Parathyroid adenoma (tissue), 2 donors: Measurements from ENCODE around the gene EME1.

Experiments used
- H2AFZ ChIP-seq: fragments of 300-600 bp; sonication (generic); one replicate; pipeline ENCODE4 v1.7.0; 2017; ENCODE audit warnings: antibody characterized with exemption, mild to moderate bottlenecking
- H3K27ac ChIP-seq: fragments of 300-600 bp; sonication (generic); one replicate; pipeline ENCODE4 v1.7.0; 2017
- H3K27me3 ChIP-seq: fragments of 300-600 bp; sonication (generic); one replicate; pipeline ENCODE4 v1.7.0; 2017; ENCODE audit warnings: low read length; ENCODE audit not compliant: control insufficient read depth, insufficient read depth
- H3K36me3 ChIP-seq: fragments of 300-600 bp; sonication (generic); one replicate; pipeline ENCODE4 v1.7.0; 2017; ENCODE audit warnings: low read length; ENCODE audit not compliant: control insufficient read depth, insufficient read depth
- H3K4me1 ChIP-seq: fragments of 300-600 bp; sonication (generic); one replicate; pipeline ENCODE4 v1.7.0; 2017; ENCODE audit warnings: control low read depth
- H3K4me2 ChIP-seq: fragments of 300-600 bp; sonication (generic); one replicate; pipeline ENCODE4 v1.7.0; 2017; ENCODE audit warnings: low read length
- H3K4me3 ChIP-seq: fragments of 300-600 bp; sonication (generic); one replicate; pipeline ENCODE4 v1.7.0; 2017; ENCODE audit warnings: low read depth, low read length
- H3K79me2 ChIP-seq: fragments of 300-600 bp; sonication (generic); one replicate; pipeline ENCODE4 v1.7.0; 2017; ENCODE audit warnings: control low read depth
- H3K9ac ChIP-seq: fragments of 300-600 bp; sonication (generic); one replicate; pipeline ENCODE4 v1.7.0; 2017; ENCODE audit warnings: mild to moderate bottlenecking
- H3K9me3 ChIP-seq: fragments of 300-600 bp; sonication (generic); one replicate; pipeline ENCODE4 v1.7.0; 2017; ENCODE audit warnings: low read length; ENCODE audit not compliant: control insufficient read depth
- TF ChIP-seq, protein P1 (sequence below): fragments of 300-600 bp; sonication (generic); IDR thresholded peaks from one replicate; pipeline ENCODE4 v1.7.0; 2017; ENCODE audit warnings: antibody characterized with exemption, mild to moderate bottlenecking
- donor health status: primary hyperparathyroidism.

The EME1 gene

DNA sequence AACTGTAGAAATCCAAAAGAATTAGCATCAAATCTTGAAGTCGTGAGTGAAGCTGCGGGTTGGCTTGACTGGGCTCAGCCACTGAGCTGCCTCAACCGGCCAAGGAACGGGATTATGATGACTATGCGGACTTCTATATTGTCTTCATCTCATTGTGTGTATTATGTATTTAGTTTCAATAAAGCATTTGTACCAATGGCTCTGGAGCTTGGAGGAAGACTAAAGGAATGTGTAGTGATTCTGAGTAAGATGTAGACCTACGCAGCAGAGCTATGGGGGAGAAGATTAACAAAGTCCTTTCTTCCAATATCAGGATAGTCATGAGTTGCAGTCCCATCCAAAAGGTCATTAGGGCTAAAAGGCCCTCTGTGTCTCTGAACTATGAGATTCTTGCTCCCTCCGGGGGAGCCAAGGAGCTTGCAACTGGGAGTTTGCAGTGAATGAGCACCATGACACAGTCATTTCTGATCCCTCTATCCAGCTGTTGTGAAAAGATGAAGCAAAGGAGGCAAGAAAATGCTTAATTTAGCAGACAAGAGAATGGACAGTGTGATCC, 8.3 kb downstream of the EME1 start:
- Histone ChIP-seq H3K4me1 (peaks cover 12% of the 10 kb centered on the region), H2AFZ (no peak overlapping the region), H3K4me2 (no peak overlapping the region), H3K9me3 (no peaks in the 10 kb centered on the region), H3K79me2 (no peaks in the 10 kb centered on the region), H3K27me3 (no peaks in the 10 kb centered on the region), H3K36me3 (no peaks in the 10 kb centered on the region), H3K27ac (no peak overlapping the region), H3K9ac (no peak overlapping the region), H3K4me3 (no peak overlapping the region)
- TF ChIP-seq, protein P1, sequence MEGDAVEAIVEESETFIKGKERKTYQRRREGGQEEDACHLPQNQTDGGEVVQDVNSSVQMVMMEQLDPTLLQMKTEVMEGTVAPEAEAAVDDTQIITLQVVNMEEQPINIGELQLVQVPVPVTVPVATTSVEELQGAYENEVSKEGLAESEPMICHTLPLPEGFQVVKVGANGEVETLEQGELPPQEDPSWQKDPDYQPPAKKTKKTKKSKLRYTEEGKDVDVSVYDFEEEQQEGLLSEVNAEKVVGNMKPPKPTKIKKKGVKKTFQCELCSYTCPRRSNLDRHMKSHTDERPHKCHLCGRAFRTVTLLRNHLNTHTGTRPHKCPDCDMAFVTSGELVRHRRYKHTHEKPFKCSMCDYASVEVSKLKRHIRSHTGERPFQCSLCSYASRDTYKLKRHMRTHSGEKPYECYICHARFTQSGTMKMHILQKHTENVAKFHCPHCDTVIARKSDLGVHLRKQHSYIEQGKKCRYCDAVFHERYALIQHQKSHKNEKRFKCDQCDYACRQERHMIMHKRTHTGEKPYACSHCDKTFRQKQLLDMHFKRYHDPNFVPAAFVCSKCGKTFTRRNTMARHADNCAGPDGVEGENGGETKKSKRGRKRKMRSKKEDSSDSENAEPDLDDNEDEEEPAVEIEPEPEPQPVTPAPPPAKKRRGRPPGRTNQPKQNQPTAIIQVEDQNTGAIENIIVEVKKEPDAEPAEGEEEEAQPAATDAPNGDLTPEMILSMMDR, result no peak

GRCh38 chr17:50381920-50382319, 8.9 kb downstream of the EME1 start:
- no peak overlapping the region for H2AFZ ChIP-seq
- H3K79me2 ChIP-seq, result no peaks in the 10 kb centered on the region
- TF ChIP-seq, protein P1, result no peak
- no peaks in the 10 kb centered on the region for H3K9me3 ChIP-seq
- H3K27ac ChIP-seq, result peak overlapping the region; percentile 19
- peaks cover 12% of the 10 kb centered on the region for H3K4me1 ChIP-seq
- H3K36me3 ChIP-seq, result no peaks in the 10 kb centered on the region
- H3K27me3 ChIP-seq, result no peaks in the 10 kb centered on the region
- peak overlapping the region; percentile 55 for H3K4me2 ChIP-seq
- no peak overlapping the region for H3K9ac ChIP-seq
- H3K4me3 ChIP-seq, result peak overlapping the region; percentile 17

DNA sequence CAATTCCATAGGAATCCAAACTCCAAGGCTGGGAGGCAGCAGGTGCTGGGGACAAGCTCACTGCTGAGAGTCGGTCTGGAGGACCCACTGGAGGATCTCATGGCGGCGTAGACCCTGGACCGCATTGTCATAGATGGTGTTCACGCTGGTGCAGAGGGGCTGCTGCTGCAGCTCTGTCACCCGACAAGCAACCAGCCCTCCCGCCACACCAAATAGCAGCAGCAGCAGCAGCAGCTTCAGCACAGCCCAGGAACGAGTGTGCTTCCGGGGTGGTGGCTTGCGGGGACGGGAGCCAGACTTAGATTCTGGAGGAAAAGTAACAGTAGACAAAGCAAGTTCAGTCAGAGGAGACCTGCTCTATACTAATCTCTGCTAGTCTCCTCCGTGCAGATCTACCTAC, 9.9 kb downstream of the EME1 start:
- H3K36me3 ChIP-seq, result no peaks in the 10 kb centered on the region
- no peak overlapping the region for H3K9ac ChIP-seq
- H2AFZ ChIP-seq, result no peak overlapping the region
- H3K4me3 ChIP-seq, result no peak overlapping the region
- H3K27me3 ChIP-seq, result no peaks in the 10 kb centered on the region
- TF ChIP-seq, protein P1, result no peak
- H3K4me2 ChIP-seq, result no peak overlapping the region
- H3K79me2 ChIP-seq, result no peaks in the 10 kb centered on the region
- peaks cover 12% of the 10 kb centered on the region for H3K4me1 ChIP-seq
- H3K9me3 ChIP-seq, result no peaks in the 10 kb centered on the region
- H3K27ac ChIP-seq, result no peak overlapping the region

DNA sequence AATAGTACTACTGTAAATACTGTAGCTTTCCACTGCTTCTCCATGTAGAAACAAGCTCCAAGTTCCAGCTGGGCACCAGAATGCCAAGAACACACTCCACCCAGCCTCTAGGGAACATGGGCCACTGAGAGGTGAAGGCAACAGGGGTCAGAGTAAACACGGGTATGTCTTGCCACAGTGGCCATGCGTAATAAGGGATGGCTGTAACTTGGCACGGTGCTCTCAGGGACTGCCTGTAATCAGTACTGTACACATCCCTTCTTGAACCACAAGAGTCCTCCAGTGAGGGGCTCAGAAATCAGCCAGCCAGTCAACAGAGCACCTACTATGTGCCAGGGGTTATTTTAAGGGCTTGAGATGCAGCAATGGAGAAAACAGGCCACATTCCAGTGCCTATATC, 13.5 kb downstream of the EME1 start:
- no peak overlapping the region for H2AFZ ChIP-seq
- TF ChIP-seq, protein P1, result no peak
- no peak overlapping the region for H3K4me3 ChIP-seq
- H3K36me3 ChIP-seq, result no peaks in the 10 kb centered on the region
- no peaks in the 10 kb centered on the region for H3K9me3 ChIP-seq
- H3K9ac ChIP-seq, result no peak overlapping the region
- H3K4me1 ChIP-seq, result peaks cover 9% of the 10 kb centered on the region
- H3K79me2 ChIP-seq, result no peaks in the 10 kb centered on the region
- H3K4me2 ChIP-seq, result no peak overlapping the region
- no peaks in the 10 kb centered on the region for H3K27me3 ChIP-seq
- H3K27ac ChIP-seq, result no peak overlapping the region

- Histone ChIP-seq H3K79me2 (no peaks in the 10 kb centered on the region), H3K27me3 (no peaks in the 10 kb centered on the region), H3K27ac (no peak overlapping the region), H3K4me1 (no peaks in the 10 kb centered on the region), H3K9me3 (no peaks in the 10 kb centered on the region), H3K36me3 (no peaks in the 10 kb centered on the region), H3K4me2 (no peak overlapping the region), H2AFZ (no peak overlapping the region), H3K9ac (no peak overlapping the region), H3K4me3 (no peak overlapping the region)
- TF ChIP-seq, protein P1, result no peak
These were observed 15.7 kb downstream of the EME1 start for GRCh38 chr17:50388728-50389127.
